ENCODE results near the gene NOTUM.

The NOTUM gene

GRCh38 chr17:81934850-81935708 lies 25.9 kb downstream of the NOTUM start:
- DNase-seq: no peak

- no peak for DNase-seq
Observed at GRCh38 chr17:81934098-81934757, 26.8 kb downstream of the NOTUM start.

GRCh38 chr17:81933178-81933699 lies 27.7 kb downstream of the NOTUM start:
- no peak for DNase-seq

GRCh38 chr17:81932333-81932983 lies 28.5 kb downstream of the NOTUM start:
- DNase-seq: no peak

GRCh38 chr17:81931557-81932332 lies 29.2 kb downstream of the NOTUM start:
- no peak for DNase-seq

- no peak for DNase-seq
Observed at GRCh38 chr17:81931189-81931556, 29.8 kb downstream of the NOTUM start.

GRCh38 chr17:81930142-81931125 lies 30.6 kb downstream of the NOTUM start:
- DNase-seq: no peak

GRCh38 chr17:81929253-81930141 lies 31.5 kb downstream of the NOTUM start:
- no peak for DNase-seq

- no peak for DNase-seq
Observed at GRCh38 chr17:81928544-81929252, 32.3 kb downstream of the NOTUM start.

GRCh38 chr17:81927653-81928543 lies 33.1 kb downstream of the NOTUM start, which contains the start of gene MAFG:
Gene MAFG (minus strand): TSS chr17:81927735. CDS start chr17:81923185, 4,550 bp downstream.
- peak; percentile 90 for DNase-seq

- no peak for DNase-seq
Observed at GRCh38 chr17:81927152-81927652, 33.8 kb downstream of the NOTUM start.

- peak; percentile 70 for DNase-seq
Observed at GRCh38 chr17:81926451-81927151, 34.4 kb downstream of the NOTUM start.

GRCh38 chr17:81925860-81926450 lies 35.0 kb downstream of the NOTUM start:
- DNase-seq: no peak

GRCh38 chr17:81924557-81925532 lies 36.1 kb downstream of the NOTUM start:
- DNase-seq: peak; percentile 25

GRCh38 chr17:81923302-81924260 lies 37.4 kb downstream of the NOTUM start:
- DNase-seq: no peak
